Activated CD4-positive, CD25-positive, alpha-beta regulatory T cell treated with anti-CD3 and anti-CD28 coated beads, Interleukin-2, amount 50 U/mL, for 72 hours (primary cell): ENCODE measurements around the gene MMP3.

Source experiments
- DNase-seq: peaks from one replicate; pipeline ENCODE4 v3.0.0; 2021

MMP3 gene

GRCh38 chr11:102788334-102788995 is 54.9 kb downstream of the MMP3 start:
- no peak for DNase-seq
